ENCODE results near the gene TCF19. TPM values are rescaled to one million over a fixed set of nuclear protein-coding genes. Genes with fewer than 3 reads are reported as not detected.

TCF19 gene
- total RNA-seq, 1 donor from 2014 or later: 6.2 TPM

GRCh38 chr6:31171931-31172905 lies 13.8 kb downstream of the TCF19 start:
- peaks cover 5% of the 10 kb centered on the region for H3K36me3 ChIP-seq
- H3K27me3 ChIP-seq (ENCODE audit: low read depth): no peaks in the 10 kb centered on the region
- TF ChIP-seq CTCF (IDR thresholded peaks at IDR 0.05): no peak
- intact Hi-C loops (cut with DNase I): no loop called here
- no peak for ATAC-seq
- DNase-seq: no peak
- H3K4me3 ChIP-seq: no peak overlapping the region
- H3K27ac ChIP-seq: no peak overlapping the region
- no peaks in the 10 kb centered on the region for H3K9me3 ChIP-seq
- no peaks in the 10 kb centered on the region for H3K4me1 ChIP-seq

- Histone ChIP-seq H3K4me1 (no peaks in the 10 kb centered on the region), H3K9me3 (no peaks in the 10 kb centered on the region), H3K36me3 (peaks cover 5% of the 10 kb centered on the region), H3K27ac (no peak overlapping the region), H3K27me3 (ENCODE audit: low read depth) (no peaks in the 10 kb centered on the region), H3K4me3 (no peak overlapping the region)
- intact Hi-C loops (cut with DNase I): no loop called here
- no peak for TF ChIP-seq CTCF (IDR thresholded peaks at IDR 0.05)
- DNase-seq (no peak), ATAC-seq (no peak)
Observed at GRCh38 chr6:31172973-31173384, 14.6 kb downstream of the TCF19 start.

GRCh38 chr6:31173406-31173805 lies 15.0 kb downstream of the TCF19 start:
- DNase-seq: no peak
- ATAC-seq: no peak
- H3K4me3 ChIP-seq: no peak overlapping the region
- H3K36me3 ChIP-seq: peaks cover 5% of the 10 kb centered on the region
- no peaks in the 10 kb centered on the region for H3K27me3 ChIP-seq (ENCODE audit: low read depth)
- no peak for TF ChIP-seq CTCF (IDR thresholded peaks at IDR 0.05)
- H3K27ac ChIP-seq: no peak overlapping the region
- intact Hi-C loops (cut with DNase I): no loop called here
- no peaks in the 10 kb centered on the region for H3K9me3 ChIP-seq
- H3K4me1 ChIP-seq: peaks cover under 1% of the 10 kb centered on the region

- H3K4me3 ChIP-seq: no peak overlapping the region
- no peaks in the 10 kb centered on the region for H3K27me3 ChIP-seq (ENCODE audit: low read depth)
- TF ChIP-seq CTCF (IDR thresholded peaks at IDR 0.05): no peak
- no peak overlapping the region for H3K27ac ChIP-seq
- H3K36me3 ChIP-seq: peaks cover 5% of the 10 kb centered on the region
- DNase-seq: peak; percentile 1
- H3K9me3 ChIP-seq: no peaks in the 10 kb centered on the region
- intact Hi-C loops (cut with DNase I): no loop called here
- no peak for ATAC-seq
- H3K4me1 ChIP-seq: peaks cover 10% of the 10 kb centered on the region
Observed at GRCh38 chr6:31174378-31174777, 16.0 kb downstream of the TCF19 start.

- intact Hi-C loops (cut with DNase I): no loop called here
- Histone ChIP-seq H3K27ac (no peak overlapping the region), H3K9me3 (no peaks in the 10 kb centered on the region), H3K36me3 (peaks cover 5% of the 10 kb centered on the region), H3K4me3 (no peak overlapping the region), H3K4me1 (peaks cover 10% of the 10 kb centered on the region), H3K27me3 (ENCODE audit: low read depth) (no peaks in the 10 kb centered on the region)
- TF ChIP-seq CTCF (IDR thresholded peaks at IDR 0.05): no peak
- DNase-seq (no peak), ATAC-seq (no peak)
Observed at GRCh38 chr6:31175971-31176370, 17.6 kb downstream of the TCF19 start.
